Activated CD4-positive, CD25-positive, alpha-beta regulatory T cell treated with anti-CD3 and anti-CD28 coated beads, Interleukin-2, amount 50 U/mL, for 24 hours (primary cell): ENCODE results near the gene KIRREL3.

Source experiments
- ATAC-seq, 2 donors: fragments of 150-1000 bp; cut with Tn5 transposase; one replicate each; pipeline ENCODE4 v1.10.0; 2021; ENCODE audit warnings: mild to moderate bottlenecking in 1 of 2, moderate library complexity in 1 of 2

The KIRREL3 gene

GRCh38 chr11:126863294-126863997, 137.1 kb downstream of the KIRREL3 start:
- ATAC-seq: no peak

- ATAC-seq: no peak
These were observed 137.8 kb downstream of the KIRREL3 start for GRCh38 chr11:126862664-126863243.

- no peak for ATAC-seq
These were observed 138.6 kb downstream of the KIRREL3 start for GRCh38 chr11:126861796-126862459.

GRCh38 chr11:126857860-126858808, 142.4 kb downstream of the KIRREL3 start:
- ATAC-seq: no peak

GRCh38 chr11:126855536-126855935, 145.0 kb downstream of the KIRREL3 start:
- ATAC-seq: no peak

GRCh38 chr11:126853732-126854131, 146.8 kb downstream of the KIRREL3 start:
- ATAC-seq: no peak

GRCh38 chr11:126844789-126845188, 155.8 kb downstream of the KIRREL3 start:
- ATAC-seq: no peak

- ATAC-seq: no peak
These were observed 157.5 kb downstream of the KIRREL3 start for GRCh38 chr11:126843096-126843495.

GRCh38 chr11:126841999-126842398, 158.6 kb downstream of the KIRREL3 start:
- ATAC-seq: no peak

GRCh38 chr11:126840975-126841374, 159.6 kb downstream of the KIRREL3 start:
- ATAC-seq: no peak

GRCh38 chr11:126840201-126840886, 160.2 kb downstream of the KIRREL3 start:
- no peak for ATAC-seq

- ATAC-seq: no peak
These were observed 161.1 kb downstream of the KIRREL3 start for GRCh38 chr11:126839496-126839895.

GRCh38 chr11:126838779-126839178, 161.8 kb downstream of the KIRREL3 start:
- no peak for ATAC-seq

- no peak for ATAC-seq
These were observed 163.0 kb downstream of the KIRREL3 start for GRCh38 chr11:126837581-126837980.

- no peak for ATAC-seq
These were observed 166.0 kb downstream of the KIRREL3 start for GRCh38 chr11:126834573-126834972.

GRCh38 chr11:126834149-126834548, 166.4 kb downstream of the KIRREL3 start:
- ATAC-seq: no peak

GRCh38 chr11:126833065-126833464, 167.5 kb downstream of the KIRREL3 start:
- ATAC-seq: no peak

- ATAC-seq: no peak
These were observed 168.2 kb downstream of the KIRREL3 start for GRCh38 chr11:126832387-126832786.

- no peak for ATAC-seq
These were observed 170.3 kb downstream of the KIRREL3 start for GRCh38 chr11:126830216-126830806.

- ATAC-seq: no peak
These were observed 170.9 kb downstream of the KIRREL3 start for GRCh38 chr11:126829716-126830115.

- no peak for ATAC-seq
These were observed 176.4 kb downstream of the KIRREL3 start for GRCh38 chr11:126824035-126824607.
